Natural killer cell (primary cell): Measurements from ENCODE around the gene CAVIN1. TPM values are rescaled to one million over a fixed set of nuclear protein-coding genes. Genes with fewer than 3 reads are reported as not detected.
"Not testable (repeated sequence)": the region's sequence is repeated elsewhere in the genome, so short reads cannot be mapped to it uniquely, and the experiment has no call there.

Experiments used
- ATAC-seq, 3 donors: fragments of 150-1000 bp in 2 of 3; fragments of 200-7000 bp in 1 of 3; cut with Tn5 transposase; 1 replicate in 1 of 3; 2 replicates in 2 of 3; pipeline ENCODE4 v1.10.0; 2021; ENCODE audit warnings: mild to moderate bottlenecking in 2 of 3, moderate library complexity in 2 of 3
- DNase-seq, 2 donors: peaks; one replicate each; pipeline versions ENCODE4 v3.0.0 to v3.0.0-alpha.2; 2013 to 2021; ENCODE audit warnings: mixed read lengths in 1 of 2
- H3K27ac ChIP-seq: one replicate; pipeline ENCODE4 v1.5.1; 2013; ENCODE audit warnings: mild to moderate bottlenecking, low read length
- H3K27me3 ChIP-seq: one replicate; pipeline ENCODE4 v1.6.1; 2013; ENCODE audit warnings: low read length; ENCODE audit not compliant: control insufficient read depth, insufficient read depth
- H3K36me3 ChIP-seq: one replicate; pipeline ENCODE4 v1.6.1; 2013; ENCODE audit warnings: low read length; ENCODE audit not compliant: control insufficient read depth, insufficient read depth
- H3K4me1 ChIP-seq: one replicate; pipeline ENCODE4 v1.6.1; 2013; ENCODE audit warnings: low read length; ENCODE audit not compliant: control insufficient read depth, insufficient read depth
- H3K4me3 ChIP-seq: one replicate; pipeline ENCODE4 v1.5.1; 2013; ENCODE audit warnings: low read length
- H3K9me3 ChIP-seq: one replicate; pipeline ENCODE4 v1.6.1; 2013; ENCODE audit warnings: low read length; ENCODE audit not compliant: control insufficient read depth, insufficient read depth
- H3K27ac Mint-ChIP-seq, 2 donors: one replicate each; pipeline ENCODE4 v1.8.0; 2022; ENCODE audit warnings: mild to moderate bottlenecking in 2 of 2, mixed read lengths in 2 of 2, moderate library complexity in 1 of 2
- H3K27me3 Mint-ChIP-seq, 2 donors: one replicate each; pipeline ENCODE4 v1.8.0; 2022; ENCODE audit warnings: low read depth in 2 of 2, mixed read lengths in 2 of 2
- H3K36me3 Mint-ChIP-seq: one replicate; pipeline ENCODE4 v1.8.0; 2022; ENCODE audit warnings: mixed read lengths
- H3K4me1 Mint-ChIP-seq, 2 donors: one replicate each; pipeline ENCODE4 v1.8.0; 2022; ENCODE audit warnings: mixed read lengths in 2 of 2
- H3K4me3 Mint-ChIP-seq: one replicate; pipeline ENCODE4 v1.8.0; 2022; ENCODE audit warnings: mild to moderate bottlenecking, moderate library complexity, mixed read lengths
- H3K9me3 Mint-ChIP-seq, 2 donors: one replicate each; pipeline ENCODE4 v1.8.0; 2022; ENCODE audit warnings: mixed read lengths in 2 of 2
- CTCF ChIP-seq: fragments of 200-600 bp; IDR thresholded peaks from one replicate; pipeline ENCODE4 v1.8.0; 2022; ENCODE audit warnings: antibody characterized with exemption
- WGBS: methylation state at CpG from one replicate; pipeline ENCODE4 v1.1.7; 2013; ENCODE audit warnings: missing lambda C conversion rate; ENCODE audit not compliant: insufficient coverage; 5-methylcytosine and 5-hydroxymethylcytosine counted together
- intact Hi-C: fragments of 100-400 bp; cut with micrococcal nuclease; formaldehyde crosslinking; loops from one replicate; pipeline ENCODE4 v1.14.2; 2022
- total RNA-seq, 4 donors: library from RNA; stranded (reverse); fragments of 120-200 nt in 1 of 4; gene quantifications; one replicate each; pipeline versions ENCODE4 v1.2.3 to v1.2.4, GENCODE V29; 2013 to 2022

Gene CAVIN1
- total RNA-seq, 3 donors from 2014 or later (not counting 1 experiment from before 2014, with no cell fraction given): 0.11 to 0.20 TPM; not detected in 1

GRCh38 chr17:42458497-42459255 lies 35.6 kb upstream of the CAVIN1 start, which contains the start of gene ATP6V0A1:
ATP6V0A1 (plus strand) TSS chr17:42458878; CDS start chr17:42460895, 2,017 bp downstream.
- under 1% methylated on average over 40 of the region's 45 CpGs for WGBS
- no peak for TF ChIP-seq CTCF
- H3K4me1 Mint-ChIP-seq: peaks cover 43 to 45% of the 10 kb centered on the region in 2 donors
- Histone ChIP-seq H3K4me1 (peaks cover 47% of the 10 kb centered on the region), H3K4me3 (peak within 1 kb of the TSS; percentile 50), H3K9me3 (no peaks in the 10 kb centered on the region), H3K27ac (peak within 1 kb of the TSS; percentile 57), H3K27me3 (peaks cover 24% of the 10 kb centered on the region), H3K36me3 (no peaks in the 10 kb centered on the region)
- peaks cover 30 to 31% of the 10 kb centered on the region in 2 donors for H3K27me3 Mint-ChIP-seq
- peak within 1 kb of the TSS; percentile 22 to 72 for H3K27ac Mint-ChIP-seq
- intact Hi-C loops: loop anchor here (5.0 kb wide), 1 partner anchor 71 kb away; the partner anchor contains the start of gene STAT3
- ATAC-seq (peak; percentile 77 to 88 (median 80)), DNase-seq (peak; percentile 63 to 86)
- no peaks in the 10 kb centered on the region for H3K9me3 Mint-ChIP-seq
- H3K4me3 Mint-ChIP-seq: peak within 1 kb of the TSS; percentile 84
- H3K36me3 Mint-ChIP-seq: no peaks in the 10 kb centered on the region

GRCh38 chr17:42457107-42457792 lies 34.2 kb upstream of the CAVIN1 start:
- Histone ChIP-seq H3K27me3 (peaks cover 24% of the 10 kb centered on the region), H3K9me3 (no peaks in the 10 kb centered on the region), H3K4me3 (no peak overlapping the region), H3K27ac (peak overlapping the region; percentile 69), H3K4me1 (peaks cover 53% of the 10 kb centered on the region), H3K36me3 (no peaks in the 10 kb centered on the region)
- WGBS: 33% methylated on average over 3 of the region's 6 CpGs
- H3K9me3 Mint-ChIP-seq: no peaks in the 10 kb centered on the region
- peaks cover 30 to 44% of the 10 kb centered on the region in 2 donors for H3K27me3 Mint-ChIP-seq
- no peak for DNase-seq
- intact Hi-C loops: loop anchor here (1.0 to 5.0 kb wide), 2 partner anchors 27 to 70 kb away; partner anchors contain the start of gene STAT3
- H3K4me1 Mint-ChIP-seq: peaks cover 43 to 45% of the 10 kb centered on the region in 2 donors
- no peak for TF ChIP-seq CTCF
- H3K36me3 Mint-ChIP-seq: no peaks in the 10 kb centered on the region
- peak overlapping the region; percentile 22 to 46 for H3K27ac Mint-ChIP-seq
- no peak for ATAC-seq
- peak overlapping the region; percentile 47 for H3K4me3 Mint-ChIP-seq

- Histone ChIP-seq H3K36me3 (no peaks in the 10 kb centered on the region), H3K27me3 (peaks cover 21% of the 10 kb centered on the region), H3K9me3 (no peaks in the 10 kb centered on the region), H3K27ac (peak overlapping the region; percentile 69), H3K4me3 (no peak overlapping the region), H3K4me1 (peaks cover 54% of the 10 kb centered on the region)
- DNase-seq (peak in 1 of 2 donors; percentile 78), ATAC-seq (peak; percentile 55 to 69 (median 60))
- intact Hi-C loops: loop anchor here (1.0 to 5.0 kb wide), 2 partner anchors 28 to 69 kb away; partner anchors contain the start of gene STAT3
- Mint-ChIP-seq H3K27ac (peak overlapping the region; percentile 22 to 46), H3K36me3 (no peaks in the 10 kb centered on the region), H3K4me3 (peak overlapping the region; percentile 47), H3K4me1 (peaks cover 43 to 45% of the 10 kb centered on the region in 2 donors), H3K9me3 (no peaks in the 10 kb centered on the region), H3K27me3 (peaks cover 28 to 44% of the 10 kb centered on the region in 2 donors)
- WGBS: 39% methylated on average over 5 of the region's 5 CpGs
- no peak for TF ChIP-seq CTCF
Observed at GRCh38 chr17:42456223-42457106, 33.4 kb upstream of the CAVIN1 start.

- H3K4me3 ChIP-seq, ATAC-seq, H3K36me3 ChIP-seq, H3K36me3 Mint-ChIP-seq, DNase-seq, H3K9me3 Mint-ChIP-seq, H3K9me3 ChIP-seq, H3K4me3 Mint-ChIP-seq, H3K27ac ChIP-seq, H3K27ac Mint-ChIP-seq: not testable (repeated sequence)
- Histone ChIP-seq H3K4me1 (peaks cover 54% of the 10 kb centered on the region), H3K27me3 (peaks cover 12% of the 10 kb centered on the region)
- intact Hi-C loops: loop anchor here (5.0 kb wide), 1 partner anchor 68 kb away; the partner anchor contains the start of gene STAT3
- Mint-ChIP-seq H3K27me3 (peaks cover 23 to 37% of the 10 kb centered on the region in 2 donors), H3K4me1 (peaks cover 37 to 38% of the 10 kb centered on the region in 2 donors)
- WGBS: 96% methylated on average over 6 of the region's 6 CpGs
Observed at GRCh38 chr17:42454987-42455386, 31.9 kb upstream of the CAVIN1 start.
